Right renal pelvis (tissue), 4 donors: Measurements from ENCODE around the gene SLC6A12. TPM values are rescaled to one million over a fixed set of nuclear protein-coding genes. Genes with fewer than 3 reads are reported as not detected.

Experiments
- DNase-seq, 4 donors: peaks; one replicate each; pipeline ENCODE4 v3.0.0-alpha.2; 2013; ENCODE audit warnings: low read depth in 4 of 4, low spot score in 3 of 4, missing footprints in 1 of 4
- polyA plus RNA-seq, 4 donors: library from polyadenylated mRNA; unstranded; fragments of 120-200 nt; gene quantifications; one replicate each; pipeline ENCODE4 v1.2.1, GENCODE V29; 2013; ENCODE audit not compliant: insufficient read length in 4 of 4

Gene SLC6A12
- polyA plus RNA-seq, 4 donors = 14.0 to 18.5 (median 15.3) TPM

DNA sequence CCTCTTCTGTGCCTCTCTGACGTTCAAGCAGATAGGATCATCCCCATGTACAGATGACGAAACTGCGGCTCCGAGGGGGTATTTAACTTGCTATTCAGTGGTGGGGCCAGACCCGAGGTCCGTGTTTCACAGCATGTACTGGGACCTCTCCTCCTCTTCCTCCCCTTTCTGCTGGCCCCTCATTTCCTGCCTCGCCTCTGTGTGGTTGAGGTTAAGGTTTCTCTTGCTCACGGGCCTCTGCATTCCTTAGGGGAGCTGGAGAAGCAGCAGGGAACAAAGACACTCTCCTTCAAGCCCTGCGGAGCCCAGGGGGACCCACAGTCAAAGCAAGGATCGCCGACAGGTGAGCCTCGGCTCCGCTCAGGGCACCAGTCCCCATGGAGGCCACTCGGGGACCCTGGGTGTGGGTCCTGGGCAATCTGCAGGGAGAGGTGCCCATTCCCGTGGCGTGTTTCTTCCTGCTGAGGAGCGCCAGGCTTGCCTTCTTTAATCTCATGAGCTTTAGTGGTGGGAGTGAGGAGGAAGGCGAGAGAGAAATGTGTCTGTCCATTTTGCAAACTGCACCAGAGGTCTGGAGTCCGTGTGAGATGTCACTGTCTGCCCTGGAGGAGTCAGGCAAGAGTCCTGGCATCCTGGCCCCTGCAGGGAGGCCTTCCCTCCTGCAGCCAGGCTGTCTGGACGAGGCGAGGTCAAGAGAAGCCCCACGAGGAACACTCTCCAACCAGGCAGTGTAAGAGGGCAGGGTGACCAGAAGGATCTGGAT lies 45.0 kb downstream of the SLC6A12 start:
- DNase-seq = no peak

DNA sequence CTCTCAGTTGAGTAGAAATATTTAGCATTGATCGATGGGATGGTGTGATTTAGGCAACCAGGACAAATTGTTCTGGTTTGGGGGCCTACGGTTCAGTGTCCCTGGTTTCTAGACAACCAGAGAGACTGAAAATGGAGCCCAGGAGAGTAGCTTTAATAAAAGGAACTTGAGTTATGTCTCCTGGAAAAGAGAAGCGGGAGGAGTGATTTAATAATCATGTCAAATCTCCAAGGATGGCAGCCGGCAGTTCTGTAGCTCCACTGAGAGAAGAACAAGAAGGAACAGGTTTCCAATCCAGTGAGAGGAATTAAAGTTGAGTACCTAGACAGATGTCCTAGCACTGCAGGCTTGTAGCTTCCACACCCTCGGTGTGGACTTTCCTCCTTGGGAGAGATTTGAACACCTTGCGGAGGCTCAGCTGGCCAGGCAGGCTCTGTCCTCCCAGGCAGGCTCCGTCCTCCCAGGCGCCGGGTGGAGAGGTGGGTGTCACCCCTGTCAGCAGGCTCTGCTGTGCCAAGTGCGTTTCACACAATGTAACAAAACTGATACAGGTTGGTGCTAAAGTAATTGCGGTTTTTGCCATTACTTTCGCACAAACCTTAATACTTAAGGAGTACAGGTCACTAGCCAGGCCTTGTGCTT lies 45.9 kb downstream of the SLC6A12 start:
- no peak for DNase-seq

DNA sequence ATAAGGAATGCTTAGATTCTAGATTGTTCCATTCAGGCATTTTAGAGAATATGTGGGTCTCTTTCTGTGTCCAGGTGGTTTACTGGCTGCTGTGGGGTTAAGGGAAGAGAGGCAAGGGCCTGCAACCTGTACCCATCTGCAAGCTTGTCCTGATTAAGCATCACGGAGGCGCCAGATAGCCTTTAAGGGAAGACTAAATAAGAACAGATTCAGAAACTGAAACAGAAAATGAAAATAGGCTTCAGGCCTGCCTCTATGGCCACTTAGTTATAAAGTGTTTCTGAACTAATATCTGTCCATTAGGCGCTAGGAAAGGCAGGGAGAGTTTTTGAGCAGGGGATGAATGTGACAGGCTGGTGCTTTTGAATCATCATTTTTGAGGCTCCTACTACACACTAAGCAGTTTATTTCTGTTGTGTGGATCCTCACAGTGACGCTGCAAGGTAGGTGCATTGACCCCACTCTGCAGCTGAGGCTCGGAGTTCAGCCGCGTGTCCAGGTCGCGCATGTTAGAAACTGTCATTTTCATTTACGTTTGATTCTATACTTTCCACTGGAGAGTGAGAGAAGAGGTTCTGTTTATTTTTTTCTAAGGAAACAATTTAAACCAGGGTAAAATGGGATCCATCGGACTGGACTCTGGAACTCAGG lies 47.4 kb downstream of the SLC6A12 start:
- DNase-seq = no peak

DNA sequence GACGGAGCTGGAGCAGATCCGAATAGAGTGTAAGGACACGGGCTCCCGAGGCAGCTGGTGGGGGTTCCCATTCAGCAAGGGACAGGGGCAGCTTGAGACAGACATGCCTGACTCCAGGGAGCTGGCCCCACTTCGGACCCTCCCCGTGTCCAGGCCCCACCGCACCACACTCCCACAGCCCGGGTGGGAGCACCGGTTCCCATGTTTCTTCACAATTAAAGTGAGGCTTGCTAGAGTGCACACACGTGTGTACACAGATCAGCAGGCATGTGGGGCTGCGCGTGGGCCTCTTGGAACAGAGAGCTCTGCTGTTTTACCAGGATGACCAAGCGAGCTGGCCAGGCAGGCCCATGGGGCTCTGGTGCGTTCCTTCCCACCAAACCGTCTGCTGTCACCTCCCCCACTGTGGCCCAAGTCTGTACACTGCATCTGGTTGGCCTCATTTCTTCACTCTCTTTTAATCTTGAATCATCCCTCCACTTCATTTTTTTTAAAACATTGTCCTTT lies 48.0 kb downstream of the SLC6A12 start:
- DNase-seq = no peak

DNA sequence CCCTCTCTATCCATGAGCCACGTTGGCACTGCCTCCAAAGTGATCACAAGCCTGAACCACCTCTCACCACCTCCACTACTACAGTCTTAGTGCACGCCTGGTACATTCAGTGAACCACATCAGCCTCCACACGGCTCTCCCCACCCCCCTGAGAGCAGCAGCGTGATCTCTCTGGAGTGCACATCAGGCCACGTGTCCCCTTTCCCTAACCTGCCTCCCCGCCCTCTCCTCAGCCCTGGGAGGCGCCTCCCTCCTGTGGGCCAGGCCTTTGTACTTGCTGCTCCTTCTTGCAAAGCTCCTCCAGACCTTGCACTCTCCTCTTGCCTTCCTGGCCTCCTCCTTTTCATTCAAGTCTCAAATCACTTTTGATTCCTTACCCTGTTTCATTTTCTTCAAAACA lies 49.8 kb downstream of the SLC6A12 start:
- DNase-seq = peak in 1 of 4 donors; percentile 58

DNA sequence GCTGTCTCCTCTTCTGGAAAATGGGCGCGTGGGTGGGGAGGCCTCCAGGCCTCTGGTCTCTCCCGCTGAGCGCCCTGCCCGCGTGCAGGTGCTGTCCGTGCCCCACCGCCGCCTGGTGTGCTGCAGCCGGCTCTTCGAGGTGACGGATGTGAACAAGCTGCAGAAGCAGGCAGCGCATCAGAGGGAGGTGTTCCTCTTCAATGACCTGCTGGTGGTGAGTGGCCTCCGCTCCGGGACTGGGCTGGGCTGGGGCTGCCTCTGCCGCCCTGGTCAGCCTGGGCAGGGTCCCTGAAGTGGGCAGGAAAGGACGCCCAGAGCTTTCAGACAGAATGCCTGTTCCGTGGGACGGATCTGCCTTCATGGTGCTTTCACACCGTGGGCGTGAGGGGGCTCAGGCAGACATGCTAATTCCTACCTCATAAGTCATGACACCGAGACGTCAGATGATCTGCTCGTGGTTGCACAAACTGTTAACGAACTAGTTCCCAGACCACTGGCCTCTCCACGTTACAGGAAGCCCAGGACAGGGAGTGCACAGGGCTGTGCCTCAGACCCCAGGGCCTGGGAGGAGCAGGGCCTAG lies 50.5 kb downstream of the SLC6A12 start:
- no peak for DNase-seq

DNA sequence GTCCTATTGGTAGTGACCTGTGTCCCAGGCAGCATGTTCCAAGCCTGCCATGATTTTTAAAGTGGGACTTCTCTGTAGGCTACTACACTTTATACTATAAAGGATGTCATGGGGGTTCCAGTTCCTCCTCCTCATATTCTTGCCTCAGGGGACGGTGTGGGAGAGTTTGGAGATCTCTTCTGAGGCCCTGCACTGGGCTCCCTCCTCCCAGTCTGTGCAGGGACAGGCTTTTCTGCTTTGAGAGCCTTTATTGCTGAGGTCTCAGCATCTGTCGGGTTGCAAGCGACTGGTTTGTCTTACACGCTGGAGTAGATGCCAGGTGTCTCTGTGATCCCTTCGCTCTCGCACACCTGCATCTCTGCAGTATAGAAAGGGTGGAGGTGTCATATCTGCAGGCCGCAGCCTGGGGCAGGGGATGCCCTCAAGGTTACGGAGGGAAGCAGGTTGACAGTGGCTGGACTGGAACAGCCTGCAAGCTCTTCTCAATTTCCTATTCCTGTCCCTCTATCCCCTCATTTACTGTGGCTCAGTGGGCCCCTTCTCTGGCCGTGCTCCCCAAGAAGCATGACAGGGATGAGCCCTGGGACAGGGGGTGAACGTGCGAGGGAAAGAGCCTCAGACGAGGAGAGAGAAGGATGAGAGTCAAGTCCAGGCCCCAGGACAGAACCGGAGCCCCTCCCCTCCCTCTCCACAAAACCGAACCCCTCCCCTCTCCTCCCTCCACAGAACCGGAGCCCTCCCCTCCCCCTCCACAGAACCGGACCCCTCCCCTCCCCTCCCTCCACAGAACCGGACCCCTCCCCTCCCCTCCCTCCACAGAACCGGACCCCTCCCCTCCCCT lies 51.3 kb downstream of the SLC6A12 start:
- no peak for DNase-seq

DNA sequence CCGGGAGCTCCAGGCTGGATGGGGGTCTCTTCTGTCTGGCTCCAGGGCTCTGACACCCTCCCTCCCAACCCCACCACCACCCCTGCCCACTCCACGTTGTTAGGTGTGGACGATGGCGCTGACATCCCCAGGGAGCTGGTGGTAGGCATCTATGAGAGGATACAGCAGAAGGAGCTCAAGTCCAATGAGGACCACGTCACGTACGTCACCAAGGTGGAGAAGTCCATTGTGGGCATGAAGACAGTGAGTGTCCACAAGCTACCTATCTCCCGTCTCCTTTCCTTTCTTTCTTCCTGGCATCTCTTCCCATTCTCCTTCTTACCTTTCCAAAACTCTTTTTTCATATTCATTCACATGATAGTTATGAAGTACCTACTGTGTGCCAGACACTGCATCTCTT lies 52.1 kb downstream of the SLC6A12 start:
- DNase-seq = no peak

DNA sequence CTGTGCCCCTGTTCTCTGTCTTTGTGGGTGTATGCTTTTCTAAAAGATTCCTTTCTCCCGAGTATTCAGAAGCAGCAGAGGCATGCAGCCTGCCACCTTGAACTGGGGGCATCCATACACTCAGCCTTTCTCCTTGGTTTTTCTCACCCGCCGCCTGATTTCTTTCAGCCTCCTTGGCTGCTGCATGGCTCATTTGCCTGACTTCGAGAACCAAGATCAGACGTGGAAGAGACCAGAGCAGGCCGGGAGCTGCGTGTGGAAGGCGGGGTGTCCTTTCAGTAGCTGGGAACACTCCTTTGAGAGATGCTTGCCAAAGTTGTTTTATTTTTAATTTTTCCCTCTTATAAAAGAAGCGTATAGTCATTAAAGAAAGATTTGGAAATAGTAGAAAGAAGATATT lies 53.1 kb downstream of the SLC6A12 start:
- DNase-seq = no peak

DNA sequence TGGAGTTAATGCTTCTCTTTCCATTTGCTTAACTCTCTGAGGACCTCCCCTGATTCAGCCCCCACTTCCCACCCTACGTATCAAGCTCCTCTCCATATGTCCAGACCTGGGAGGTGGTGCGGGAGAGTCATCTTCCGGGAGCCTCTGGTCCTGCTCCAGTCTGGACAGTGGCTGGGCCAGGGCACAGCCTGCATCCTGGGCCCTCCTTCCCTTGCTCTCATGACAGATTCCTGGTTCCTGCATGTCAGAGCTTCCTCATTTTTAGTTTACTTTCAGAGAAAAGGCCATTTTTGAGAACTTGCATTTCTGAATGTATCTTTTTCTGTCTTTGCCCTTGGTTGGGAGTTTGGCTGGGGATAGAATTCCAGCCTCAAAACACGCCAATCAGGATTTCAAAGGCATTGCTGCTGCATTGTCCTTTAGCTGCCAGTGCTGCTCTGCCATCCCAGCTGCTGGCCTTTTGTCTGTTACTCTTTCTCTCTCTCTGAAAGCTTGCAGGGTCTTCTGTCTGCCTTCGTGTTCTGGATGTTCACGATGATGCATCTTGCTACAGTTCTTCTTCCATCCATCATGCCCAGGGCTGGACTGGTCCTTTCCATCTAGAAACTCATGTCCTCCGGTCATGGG lies 54.7 kb downstream of the SLC6A12 start:
- DNase-seq = no peak

DNA sequence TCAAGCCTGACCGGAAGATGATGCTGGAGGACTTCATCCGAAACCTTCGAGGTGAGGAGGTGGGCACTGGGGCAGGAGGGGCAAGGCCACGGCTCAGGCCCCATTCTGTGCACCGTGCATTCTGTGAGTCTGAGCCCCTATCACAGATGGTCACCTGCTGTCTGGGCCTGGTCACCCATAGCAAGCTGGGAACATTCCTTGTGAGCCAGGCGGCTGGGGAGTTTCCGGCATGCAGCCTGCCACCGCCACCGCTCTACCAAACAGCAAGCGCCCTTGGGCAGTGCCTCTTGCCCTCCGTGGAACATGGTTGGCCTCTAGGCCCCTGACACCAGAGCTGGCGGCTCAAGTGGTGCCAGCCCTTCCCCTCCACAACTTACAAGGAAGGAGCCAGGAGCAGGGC lies 56.3 kb downstream of the SLC6A12 start:
- DNase-seq = no peak

DNA sequence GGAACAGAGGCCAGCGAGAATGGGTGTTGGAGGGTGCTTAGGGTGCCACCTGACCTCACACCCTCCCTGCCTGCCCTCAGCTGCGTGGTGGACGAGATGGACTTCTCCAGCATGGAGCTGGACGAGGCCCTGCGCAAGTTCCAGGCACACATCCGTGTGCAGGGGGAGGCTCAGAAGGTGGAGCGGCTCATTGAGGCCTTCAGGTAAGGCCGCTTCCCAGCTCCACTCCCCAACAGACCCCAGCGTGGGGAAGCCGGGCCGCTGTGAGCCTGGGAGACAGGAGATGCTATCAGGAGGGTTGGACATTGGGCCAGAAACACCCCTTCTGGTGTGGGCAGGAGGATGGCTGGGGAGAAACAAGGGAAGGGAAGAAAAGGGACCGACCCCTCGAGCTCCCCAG lies 57.0 kb downstream of the SLC6A12 start:
- no peak for DNase-seq

DNA sequence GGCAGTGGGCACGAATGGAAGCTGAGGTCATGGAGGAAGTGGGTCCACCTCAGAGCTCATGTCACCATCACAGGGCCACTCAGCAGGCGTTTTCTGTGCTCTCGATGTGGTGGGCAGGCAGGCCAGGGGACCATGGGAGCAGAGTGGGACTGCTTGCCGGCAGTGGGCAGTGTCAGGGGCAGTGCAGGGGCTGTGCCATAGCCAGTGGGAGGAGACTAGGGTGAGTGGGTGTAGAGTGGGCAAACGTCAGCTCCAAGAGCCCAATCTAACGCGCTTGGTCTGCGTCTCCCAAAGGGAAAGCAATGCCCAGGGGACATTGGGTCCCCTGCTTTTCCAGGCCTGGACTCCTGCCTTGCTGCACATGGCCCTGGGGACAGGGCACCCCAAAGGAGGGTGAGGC lies 58.3 kb downstream of the SLC6A12 start:
- DNase-seq = no peak

DNA sequence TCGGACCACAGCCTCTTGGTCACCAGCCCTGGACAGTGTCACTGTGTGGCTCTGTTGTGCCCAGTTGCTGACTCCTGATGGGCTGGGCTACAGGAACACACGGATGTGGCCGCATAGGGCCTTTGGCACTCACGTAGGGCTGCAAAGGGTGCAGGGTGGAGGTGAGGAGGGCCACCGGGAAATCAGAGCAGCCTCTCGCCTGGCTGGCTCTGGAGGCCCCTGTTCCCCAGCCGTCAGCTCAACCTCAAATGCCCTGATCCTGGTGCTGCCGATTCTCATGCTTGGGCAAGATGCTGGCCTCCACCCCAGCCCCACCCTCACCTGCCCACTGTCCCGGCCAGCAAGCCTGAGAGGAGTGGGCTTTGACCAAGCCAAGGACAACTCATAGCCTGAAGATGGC lies 59.0 kb downstream of the SLC6A12 start:
- no peak for DNase-seq

DNA sequence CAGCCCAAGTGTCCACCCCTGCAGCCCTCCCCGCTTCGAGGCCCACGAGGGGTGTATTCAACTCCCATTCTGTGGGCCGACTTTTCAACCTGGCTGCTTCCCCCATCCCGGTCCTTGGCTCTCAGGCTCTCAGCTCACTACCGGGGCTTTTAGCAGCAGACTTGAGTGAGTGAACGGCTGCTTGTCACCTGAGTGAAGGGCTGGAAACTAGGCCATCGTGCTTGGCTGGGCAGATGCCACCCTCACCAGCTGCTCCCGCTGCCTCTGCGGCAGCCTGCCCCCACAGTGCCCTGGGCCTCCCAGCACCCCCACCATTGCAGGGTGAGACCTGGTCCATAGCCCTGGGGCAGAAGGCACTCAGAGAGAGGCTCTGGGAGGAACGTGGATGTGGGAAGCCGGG lies 59.9 kb downstream of the SLC6A12 start:
- DNase-seq = no peak

DNA sequence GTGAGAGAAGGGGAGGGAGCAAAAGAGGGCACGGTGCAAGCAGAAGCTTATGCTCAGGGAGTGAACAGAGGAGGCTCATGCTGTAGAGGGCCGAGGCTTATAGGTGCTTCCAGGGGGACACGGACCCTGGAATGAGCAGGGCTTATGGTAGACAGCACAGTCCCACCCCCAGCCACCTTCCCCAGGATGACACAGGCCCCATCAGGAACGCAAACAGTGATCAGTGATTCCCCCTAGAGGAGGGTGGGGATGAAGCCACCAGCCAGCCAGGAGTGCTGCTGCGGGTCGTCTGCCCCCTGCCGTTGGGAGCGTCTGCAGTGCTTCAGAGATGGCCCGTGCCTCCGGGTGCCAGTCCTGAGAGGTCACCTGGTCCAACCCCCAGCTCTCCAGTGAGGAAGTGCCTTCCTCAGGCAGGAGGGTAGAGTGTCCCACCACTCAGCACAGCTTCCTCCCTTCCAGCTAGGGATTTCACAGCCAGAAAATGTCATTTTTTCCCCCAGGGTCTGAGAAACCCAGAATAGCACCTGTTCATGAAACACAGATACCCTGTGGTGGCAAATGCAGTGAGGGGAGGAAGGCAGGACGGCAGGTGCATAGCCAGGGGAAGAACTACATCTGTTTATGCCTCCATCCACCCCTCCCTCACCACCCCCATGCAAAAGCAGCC lies 60.7 kb downstream of the SLC6A12 start:
- DNase-seq = no peak

DNA sequence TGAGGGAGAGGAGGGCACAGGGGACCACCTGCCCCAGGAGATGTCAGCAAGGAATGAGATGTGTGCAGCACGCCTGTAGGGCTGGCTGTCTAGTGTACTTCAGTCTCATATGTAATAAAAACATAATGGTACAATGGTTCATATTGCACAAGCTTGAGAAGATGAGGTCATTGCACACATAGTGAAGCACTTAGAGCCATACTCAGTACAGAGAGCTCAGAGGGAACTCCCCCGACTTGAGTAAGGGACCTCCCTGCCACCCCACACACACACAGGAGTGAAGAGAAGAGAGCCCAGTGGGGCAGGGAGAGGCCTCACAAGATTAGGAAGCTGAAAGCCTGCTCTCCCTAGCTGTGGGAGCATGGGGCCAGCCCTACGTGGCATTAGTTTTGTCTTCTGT lies 61.5 kb downstream of the SLC6A12 start:
- no peak for DNase-seq

DNA sequence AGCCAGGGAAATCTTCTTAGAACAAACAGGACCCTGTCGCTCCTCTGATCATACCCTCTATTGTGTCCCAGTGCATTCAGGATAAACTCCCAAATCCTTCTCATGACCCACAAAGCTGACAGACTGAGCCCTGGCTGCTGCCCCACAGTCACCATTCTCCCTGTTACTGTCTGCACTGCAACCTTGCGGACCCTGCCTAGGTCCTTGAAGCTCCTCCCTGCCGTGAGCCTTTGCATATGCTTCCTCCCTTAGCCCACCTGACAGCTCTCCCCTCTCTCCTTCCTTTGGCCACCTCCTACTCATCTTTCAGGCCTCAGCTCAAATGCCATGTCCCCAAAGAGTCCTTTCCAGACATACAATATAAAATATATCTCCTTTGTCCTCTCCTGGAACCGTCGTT lies 62.4 kb downstream of the SLC6A12 start:
- DNase-seq = no peak

DNA sequence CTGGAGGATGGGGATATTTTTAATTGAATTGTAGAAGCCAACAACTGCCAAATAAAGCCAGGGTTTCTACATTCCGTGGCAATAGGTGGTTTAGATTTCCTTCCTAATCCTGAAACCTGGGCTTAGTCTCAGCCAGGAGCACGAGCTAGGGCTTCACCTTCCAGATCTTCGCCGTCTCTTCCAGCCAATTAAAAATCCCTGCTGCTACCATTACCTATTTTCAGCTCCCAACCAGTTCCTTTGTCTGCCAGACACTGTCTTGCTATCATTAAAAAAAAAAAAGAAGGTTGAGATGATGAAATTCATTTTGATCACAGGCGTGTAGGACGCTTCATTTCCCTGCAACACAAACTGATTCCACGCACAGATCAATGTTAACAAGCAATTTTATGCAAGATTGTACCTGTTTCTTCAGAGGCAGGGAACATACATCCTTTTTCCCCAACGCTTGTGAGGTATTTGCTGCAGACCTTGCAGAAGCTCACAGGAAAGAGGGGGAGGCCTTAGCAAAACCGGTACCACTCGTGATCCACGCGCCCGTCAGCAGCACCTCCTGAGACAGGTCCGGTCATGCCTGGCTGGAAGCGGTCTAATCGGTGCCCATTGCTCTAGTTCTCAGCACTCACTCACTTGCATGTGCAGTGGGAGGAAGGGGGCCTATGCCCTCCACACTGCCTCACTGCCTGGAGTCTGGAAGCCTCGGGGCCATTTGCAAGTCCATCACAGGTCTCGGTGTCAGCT lies 65.1 kb downstream of the SLC6A12 start:
- no peak for DNase-seq
